OCI-LY1 (cell line): ENCODE data around the gene SIGLEC1.
A peak's percentile ranks its signal among the peaks of the same experiment; 100 is the strongest.

Source experiments
- H2AFZ ChIP-seq: fragments of 200-600 bp; sonication (generic), shearing (Covaris generic); 2 replicates; pipeline ENCODE4 v1.6.0; 2014; ENCODE audit warnings: antibody characterized with exemption, mild to moderate bottlenecking, low read length
- H3F3A ChIP-seq: fragments of 200-600 bp; sonication (generic), shearing (Covaris generic); 2 replicates; pipeline ENCODE4 v1.6.0; 2014; ENCODE audit warnings: mild to moderate bottlenecking, antibody characterized with exemption, low read length, moderate library complexity; ENCODE audit not compliant: insufficient read depth
- H3K27ac ChIP-seq: fragments of 200-600 bp; sonication (generic); 2 replicates; pipeline ENCODE4 v1.5.1; 2014; ENCODE audit warnings: low read length, mixed run types, mild to moderate bottlenecking, low read depth; ENCODE audit not compliant: poor library complexity, severe bottlenecking
- H3K27me3 ChIP-seq: fragments of 200-600 bp; sonication (generic); 2 replicates; pipeline ENCODE4 v1.6.0; 2014; ENCODE audit warnings: antibody characterized with exemption, mild to moderate bottlenecking, low read length, moderate library complexity; ENCODE audit not compliant: insufficient read depth
- H3K36me3 ChIP-seq: fragments of 200-600 bp; sonication (generic); 2 replicates; pipeline ENCODE4 v1.6.1; 2014; ENCODE audit warnings: mild to moderate bottlenecking, antibody characterized with exemption, low read length, moderate library complexity, mixed read lengths; ENCODE audit not compliant: insufficient read depth
- H3K4me1 ChIP-seq: fragments of 200-600 bp; sonication (generic); 2 replicates; pipeline ENCODE4 v1.5.1; 2014; ENCODE audit warnings: mild to moderate bottlenecking, low read length, moderate library complexity; ENCODE audit not compliant: insufficient read depth, severe bottlenecking
- H3K4me2 ChIP-seq: fragments of 200-600 bp; sonication (generic), shearing (Covaris generic); 2 replicates; pipeline ENCODE4 v1.6.1; 2014; ENCODE audit warnings: low read length
- H3K4me3 ChIP-seq: fragments of 200-600 bp; sonication (generic); 2 replicates; pipeline ENCODE4 v1.5.1; 2014; ENCODE audit warnings: low read length, low read depth, mild to moderate bottlenecking, mixed read lengths; ENCODE audit not compliant: poor library complexity, severe bottlenecking
- H3K79me2 ChIP-seq: fragments of 200-600 bp; shearing (Covaris generic); 2 replicates; pipeline ENCODE4 v1.6.1; 2016; ENCODE audit warnings: mixed run types, low read length, mixed read lengths; ENCODE audit not compliant: insufficient read depth
- H3K9ac ChIP-seq: fragments of 200-600 bp; sonication (generic), shearing (Covaris generic); 2 replicates; pipeline ENCODE4 v1.6.1; 2014; ENCODE audit warnings: mild to moderate bottlenecking, low read length, mixed read lengths
- H3K9me2 ChIP-seq: fragments of 200-600 bp; sonication (generic), shearing (Covaris generic); 2 replicates; pipeline ENCODE4 v1.6.1; 2014; ENCODE audit warnings: low read depth, mild to moderate bottlenecking, low read length, mixed read lengths
- H3K9me3 ChIP-seq: fragments of 200-600 bp; shearing (Covaris generic); 2 replicates; pipeline ENCODE4 v1.6.1; 2014; ENCODE audit warnings: low read length, mixed read lengths
- H4K20me1 ChIP-seq: fragments of 200-600 bp; sonication (generic), shearing (Covaris generic); 2 replicates; pipeline ENCODE4 v1.6.0; 2016; ENCODE audit warnings: mild to moderate bottlenecking, low read length; ENCODE audit not compliant: insufficient read depth
- EZH2 ChIP-seq: fragments of 200-600 bp; sonication (generic), shearing (Covaris generic); IDR thresholded peaks from 2 replicates; pipeline ENCODE4 v1.8.0; 2017; ENCODE audit warnings: borderline replicate concordance, mixed run types, mild to moderate bottlenecking, antibody characterized with exemption, low read length, moderate library complexity, mixed read lengths
- TF ChIP-seq, protein P1 (sequence below): fragments of 200-600 bp; sonication (generic), shearing (Covaris generic); IDR thresholded peaks from 2 replicates; pipeline ENCODE4 v1.5.1; 2017; ENCODE audit warnings: mild to moderate bottlenecking, antibody characterized with exemption, low read length, moderate library complexity, mixed read lengths

SIGLEC1 gene

DNA sequence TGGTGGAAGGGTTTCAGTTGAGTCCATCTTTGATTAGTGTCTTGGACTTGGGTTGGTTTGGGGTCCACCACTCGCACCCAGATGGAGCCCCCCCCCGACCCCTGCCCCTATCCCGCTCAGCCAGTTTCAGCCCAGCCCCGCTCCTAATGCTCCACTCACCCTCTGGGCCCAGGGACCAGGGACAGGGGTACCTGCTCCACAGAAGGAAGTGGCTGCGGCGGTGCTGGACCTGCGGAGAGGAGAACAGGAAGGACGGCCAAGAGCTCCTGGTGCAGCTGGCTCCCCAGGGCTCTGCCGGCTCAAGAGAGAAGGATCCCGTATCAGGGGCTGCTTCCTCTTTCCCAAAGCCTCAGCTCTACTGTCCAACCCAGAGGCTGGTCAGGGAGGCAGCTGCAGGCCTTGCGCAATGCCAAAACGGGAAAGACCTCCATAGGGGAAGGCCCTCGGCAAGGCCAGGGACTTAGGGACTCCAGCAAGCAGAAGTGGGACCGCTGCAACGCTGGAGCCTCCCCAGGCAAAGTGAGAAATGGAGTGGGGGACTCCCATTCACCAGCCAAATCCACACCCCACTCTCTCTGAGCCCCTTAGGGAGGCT lies at the start of gene SIGLEC1:
SIGLEC1 (minus strand) TSS at position 322 of the 595 bp plus-strand sequence. CDS start 5,472 bp downstream, outside the sequence.
- no peaks in the 10 kb centered on the region for H3K4me1 ChIP-seq
- no peaks in the 10 kb centered on the region for H3K9me3 ChIP-seq
- no peaks in the 10 kb centered on the region for H4K20me1 ChIP-seq
- H3K9me2 ChIP-seq: no peaks in the 10 kb centered on the region
- H3K27me3 ChIP-seq: no peaks in the 10 kb centered on the region; the same call in 1 of the 2 replicates
- no peak within 1 kb of the TSS for H2AFZ ChIP-seq
- no peaks in the 10 kb centered on the region for H3K79me2 ChIP-seq
- no peaks in the 10 kb centered on the region for H3F3A ChIP-seq
- no peak within 1 kb of the TSS for H3K4me2 ChIP-seq
- no peaks in the 10 kb centered on the region for H3K36me3 ChIP-seq
- TF ChIP-seq, protein P1, sequence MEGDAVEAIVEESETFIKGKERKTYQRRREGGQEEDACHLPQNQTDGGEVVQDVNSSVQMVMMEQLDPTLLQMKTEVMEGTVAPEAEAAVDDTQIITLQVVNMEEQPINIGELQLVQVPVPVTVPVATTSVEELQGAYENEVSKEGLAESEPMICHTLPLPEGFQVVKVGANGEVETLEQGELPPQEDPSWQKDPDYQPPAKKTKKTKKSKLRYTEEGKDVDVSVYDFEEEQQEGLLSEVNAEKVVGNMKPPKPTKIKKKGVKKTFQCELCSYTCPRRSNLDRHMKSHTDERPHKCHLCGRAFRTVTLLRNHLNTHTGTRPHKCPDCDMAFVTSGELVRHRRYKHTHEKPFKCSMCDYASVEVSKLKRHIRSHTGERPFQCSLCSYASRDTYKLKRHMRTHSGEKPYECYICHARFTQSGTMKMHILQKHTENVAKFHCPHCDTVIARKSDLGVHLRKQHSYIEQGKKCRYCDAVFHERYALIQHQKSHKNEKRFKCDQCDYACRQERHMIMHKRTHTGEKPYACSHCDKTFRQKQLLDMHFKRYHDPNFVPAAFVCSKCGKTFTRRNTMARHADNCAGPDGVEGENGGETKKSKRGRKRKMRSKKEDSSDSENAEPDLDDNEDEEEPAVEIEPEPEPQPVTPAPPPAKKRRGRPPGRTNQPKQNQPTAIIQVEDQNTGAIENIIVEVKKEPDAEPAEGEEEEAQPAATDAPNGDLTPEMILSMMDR: no peak
- no peak for TF ChIP-seq EZH2
- H3K4me3 ChIP-seq: no peak within 1 kb of the TSS
- no peak within 1 kb of the TSS for H3K27ac ChIP-seq
- H3K9ac ChIP-seq: no peak within 1 kb of the TSS

- Histone ChIP-seq H3K4me1 (peaks cover 16% of the 10 kb centered on the region), H3K27me3 (no peaks in the 10 kb centered on the region), H3F3A (no peaks in the 10 kb centered on the region), H3K4me3 (no peak overlapping the region), H3K9me2 (no peaks in the 10 kb centered on the region), H3K9ac (no peak overlapping the region), H4K20me1 (no peaks in the 10 kb centered on the region), H3K27ac (no peak overlapping the region), H3K79me2 (no peaks in the 10 kb centered on the region), H3K9me3 (no peaks in the 10 kb centered on the region), H2AFZ (no peak overlapping the region), H3K4me2 (peak overlapping the region; percentile 8; the same call in 1 of the 2 replicates), H3K36me3 (peaks cover 21% of the 10 kb centered on the region)
- TF ChIP-seq EZH2: no peak
- TF ChIP-seq, protein P1: no peak
Observed at GRCh38 chr20:3760655-3761348, 48.4 kb upstream of the SIGLEC1 start.

GRCh38 chr20:3759884-3760283 lies 47.5 kb upstream of the SIGLEC1 start:
- no peaks in the 10 kb centered on the region for H3K79me2 ChIP-seq
- H3K4me2 ChIP-seq: no peak overlapping the region
- H2AFZ ChIP-seq: no peak overlapping the region
- H3K36me3 ChIP-seq: peaks cover 24% of the 10 kb centered on the region
- no peaks in the 10 kb centered on the region for H4K20me1 ChIP-seq
- no peak overlapping the region for H3K9ac ChIP-seq
- TF ChIP-seq, protein P1: no peak
- TF ChIP-seq EZH2: no peak
- no peaks in the 10 kb centered on the region for H3K9me3 ChIP-seq
- H3K27ac ChIP-seq: no peak overlapping the region
- H3F3A ChIP-seq: no peaks in the 10 kb centered on the region
- peaks cover 12% of the 10 kb centered on the region for H3K4me1 ChIP-seq
- no peaks in the 10 kb centered on the region for H3K27me3 ChIP-seq
- no peak overlapping the region for H3K4me3 ChIP-seq
- no peaks in the 10 kb centered on the region for H3K9me2 ChIP-seq
